Mesothelial cell of epicardium (in vitro differentiated cells): Measurements from ENCODE around the gene ADGRV1. TPM values are rescaled to one million over a fixed set of nuclear protein-coding genes. Genes with fewer than 3 reads are reported as not detected.

ENCODE experiments used
- DNase-seq, 2 experiments: peaks; one replicate each; pipeline ENCODE4 v3.0.0; 2021; ENCODE audit warnings: low spot score in 2 of 2; ENCODE audit not compliant: unreplicated experiment in 2 of 2
- H3K27ac Mint-ChIP-seq: 2 replicates; pipeline ENCODE4 v1.8.0; 2021; ENCODE audit warnings: mixed read lengths
- H3K27me3 Mint-ChIP-seq: 2 replicates; pipeline ENCODE4 v1.8.0; 2021; ENCODE audit warnings: low read depth, mixed read lengths
- H3K36me3 Mint-ChIP-seq: 2 replicates; pipeline ENCODE4 v1.8.0; 2021; ENCODE audit warnings: mixed read lengths
- H3K4me1 Mint-ChIP-seq: 2 replicates; pipeline ENCODE4 v1.8.0; 2021; ENCODE audit warnings: mixed read lengths
- H3K4me3 Mint-ChIP-seq: 2 replicates; pipeline ENCODE4 v1.8.0; 2021; ENCODE audit warnings: mild to moderate bottlenecking, moderate library complexity, mixed read lengths
- H3K9me3 Mint-ChIP-seq: 2 replicates; pipeline ENCODE4 v1.8.0; 2021; ENCODE audit warnings: mixed read lengths
- total RNA-seq: library from RNA; stranded (reverse); gene quantifications from 3 replicates; pipeline ENCODE4 v1.2.1, GENCODE V29; 2021
- TF ChIP-seq, protein P1 (sequence below): fragments of 200-600 bp; sonication (generic); IDR thresholded peaks from one replicate; pipeline ENCODE4 v1.5.0; 2021; ENCODE audit warnings: antibody characterized with exemption; ENCODE audit not compliant: unreplicated experiment

The ADGRV1 gene
- total RNA-seq, 1 donor from 2014 or later = 25.4 TPM

DNA sequence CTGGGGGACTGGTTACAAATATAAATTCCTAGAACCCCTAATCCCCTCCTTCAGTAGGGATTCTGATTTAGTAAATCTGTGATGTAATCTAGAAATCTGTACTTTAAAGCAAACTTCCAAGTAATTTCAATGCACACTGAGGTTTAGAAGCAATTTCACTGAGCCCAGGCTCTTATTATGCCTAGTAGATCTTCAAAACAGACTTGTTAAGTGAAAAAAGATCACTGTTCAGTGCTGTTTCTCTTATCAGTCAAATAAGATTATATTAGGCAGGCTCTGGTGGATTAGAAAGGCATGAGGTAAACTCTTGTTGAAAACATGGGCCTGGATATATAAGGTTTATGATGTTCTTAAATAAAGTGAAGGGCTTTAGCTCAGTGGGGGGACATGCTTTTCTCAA, 293.9 kb downstream of the ADGRV1 start:
- Mint-ChIP-seq H3K27ac (no peak overlapping the region), H3K4me3 (no peak overlapping the region), H3K27me3 (no peaks in the 10 kb centered on the region), H3K4me1 (peaks cover 3% of the 10 kb centered on the region), H3K9me3 (no peaks in the 10 kb centered on the region), H3K36me3 (no peaks in the 10 kb centered on the region)
- DNase-seq = no peak
- TF ChIP-seq, protein P1, sequence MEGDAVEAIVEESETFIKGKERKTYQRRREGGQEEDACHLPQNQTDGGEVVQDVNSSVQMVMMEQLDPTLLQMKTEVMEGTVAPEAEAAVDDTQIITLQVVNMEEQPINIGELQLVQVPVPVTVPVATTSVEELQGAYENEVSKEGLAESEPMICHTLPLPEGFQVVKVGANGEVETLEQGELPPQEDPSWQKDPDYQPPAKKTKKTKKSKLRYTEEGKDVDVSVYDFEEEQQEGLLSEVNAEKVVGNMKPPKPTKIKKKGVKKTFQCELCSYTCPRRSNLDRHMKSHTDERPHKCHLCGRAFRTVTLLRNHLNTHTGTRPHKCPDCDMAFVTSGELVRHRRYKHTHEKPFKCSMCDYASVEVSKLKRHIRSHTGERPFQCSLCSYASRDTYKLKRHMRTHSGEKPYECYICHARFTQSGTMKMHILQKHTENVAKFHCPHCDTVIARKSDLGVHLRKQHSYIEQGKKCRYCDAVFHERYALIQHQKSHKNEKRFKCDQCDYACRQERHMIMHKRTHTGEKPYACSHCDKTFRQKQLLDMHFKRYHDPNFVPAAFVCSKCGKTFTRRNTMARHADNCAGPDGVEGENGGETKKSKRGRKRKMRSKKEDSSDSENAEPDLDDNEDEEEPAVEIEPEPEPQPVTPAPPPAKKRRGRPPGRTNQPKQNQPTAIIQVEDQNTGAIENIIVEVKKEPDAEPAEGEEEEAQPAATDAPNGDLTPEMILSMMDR = no peak

DNA sequence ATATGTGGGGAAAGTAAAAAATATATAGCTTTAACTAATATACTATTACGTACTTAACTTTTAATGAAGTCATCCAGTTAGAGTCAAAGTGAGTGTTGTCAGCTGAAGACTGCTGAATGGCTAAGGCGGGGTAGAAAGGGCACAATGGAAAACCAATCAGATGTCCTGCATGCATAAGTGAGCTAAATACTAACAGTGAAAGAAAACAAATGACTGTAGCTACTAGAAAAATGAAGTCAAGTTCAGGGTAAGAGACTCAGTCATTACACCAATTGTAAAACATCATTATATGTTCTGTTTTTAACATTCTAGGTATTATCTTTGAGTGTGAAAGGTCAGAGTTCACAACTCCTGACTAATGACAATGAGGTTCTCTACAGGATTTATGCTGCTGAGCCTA, 295.2 kb downstream of the ADGRV1 start:
- Mint-ChIP-seq H3K9me3 (no peaks in the 10 kb centered on the region), H3K4me1 (peaks cover 3% of the 10 kb centered on the region), H3K36me3 (no peaks in the 10 kb centered on the region), H3K4me3 (no peak overlapping the region), H3K27me3 (no peaks in the 10 kb centered on the region), H3K27ac (no peak overlapping the region)
- TF ChIP-seq, protein P1 = no peak
- DNase-seq = no peak

DNA sequence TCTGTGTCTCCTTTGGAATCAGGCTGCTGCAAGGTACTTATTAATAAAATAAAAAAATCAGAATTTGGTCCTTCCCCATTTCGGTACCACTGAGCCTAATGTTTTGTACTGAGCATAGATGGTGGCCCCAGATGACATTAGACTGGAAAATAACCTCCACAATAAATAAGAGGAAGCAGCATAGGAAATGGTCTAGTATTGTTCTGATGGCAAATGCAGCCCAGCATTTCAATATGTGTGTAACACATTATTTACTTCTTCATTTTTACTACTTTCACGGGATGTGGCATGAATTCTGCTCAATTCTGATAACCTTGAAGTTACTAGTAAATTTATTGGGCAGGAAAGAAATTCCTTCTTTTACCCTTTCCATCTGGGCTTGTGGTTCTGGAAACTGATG, 295.6 kb downstream of the ADGRV1 start:
- no peak overlapping the region for H3K4me3 Mint-ChIP-seq
- no peak overlapping the region for H3K27ac Mint-ChIP-seq

DNA sequence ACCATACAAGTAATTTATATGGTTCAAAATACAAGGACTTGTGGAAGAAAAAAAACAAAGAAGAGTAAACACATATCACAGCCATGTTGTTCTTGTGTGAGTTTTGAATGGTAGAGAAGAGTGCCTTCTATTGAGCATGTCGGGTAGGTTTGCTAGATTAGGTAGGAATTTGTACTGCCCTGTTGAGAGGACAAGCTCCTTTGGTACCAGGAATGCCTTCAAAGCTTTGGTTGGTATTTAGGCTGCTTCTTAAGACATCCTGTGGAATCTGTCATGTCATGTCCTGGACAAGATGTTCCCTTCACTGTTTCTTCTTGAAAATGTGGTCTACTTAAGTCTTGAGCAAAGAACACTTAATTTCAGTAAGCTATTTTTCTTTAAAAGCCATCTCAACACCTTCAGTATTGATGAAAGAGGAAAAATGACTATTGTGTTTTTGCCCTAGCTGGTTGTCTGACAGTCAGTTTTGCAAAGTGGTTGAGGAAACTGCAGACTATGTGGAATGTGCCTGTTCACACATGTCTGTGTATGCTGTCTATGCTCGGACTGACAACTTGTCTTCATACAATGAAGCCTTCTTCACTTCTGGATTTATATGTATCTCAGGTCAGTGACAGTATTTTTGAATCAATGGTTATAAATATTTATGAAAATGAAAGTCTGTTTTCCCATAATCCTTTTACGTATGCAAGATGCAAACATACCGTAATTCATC, 296.9 kb downstream of the ADGRV1 start:
- TF ChIP-seq, protein P1 = no peak
- H3K36me3 Mint-ChIP-seq = no peaks in the 10 kb centered on the region
- no peaks in the 10 kb centered on the region for H3K9me3 Mint-ChIP-seq
- H3K4me1 Mint-ChIP-seq = peaks cover 3% of the 10 kb centered on the region
- no peaks in the 10 kb centered on the region for H3K27me3 Mint-ChIP-seq
- H3K27ac Mint-ChIP-seq = no peak overlapping the region
- DNase-seq = no peak
- no peak overlapping the region for H3K4me3 Mint-ChIP-seq

More for the DNA sequence above, 295.6 kb downstream of the ADGRV1 start:
- Mint-ChIP-seq H3K4me1 (peaks cover 3% of the 10 kb centered on the region), H3K36me3 (no peaks in the 10 kb centered on the region), H3K27me3 (no peaks in the 10 kb centered on the region), H3K9me3 (no peaks in the 10 kb centered on the region)
- DNase-seq = no peak
- TF ChIP-seq, protein P1 = no peak

DNA sequence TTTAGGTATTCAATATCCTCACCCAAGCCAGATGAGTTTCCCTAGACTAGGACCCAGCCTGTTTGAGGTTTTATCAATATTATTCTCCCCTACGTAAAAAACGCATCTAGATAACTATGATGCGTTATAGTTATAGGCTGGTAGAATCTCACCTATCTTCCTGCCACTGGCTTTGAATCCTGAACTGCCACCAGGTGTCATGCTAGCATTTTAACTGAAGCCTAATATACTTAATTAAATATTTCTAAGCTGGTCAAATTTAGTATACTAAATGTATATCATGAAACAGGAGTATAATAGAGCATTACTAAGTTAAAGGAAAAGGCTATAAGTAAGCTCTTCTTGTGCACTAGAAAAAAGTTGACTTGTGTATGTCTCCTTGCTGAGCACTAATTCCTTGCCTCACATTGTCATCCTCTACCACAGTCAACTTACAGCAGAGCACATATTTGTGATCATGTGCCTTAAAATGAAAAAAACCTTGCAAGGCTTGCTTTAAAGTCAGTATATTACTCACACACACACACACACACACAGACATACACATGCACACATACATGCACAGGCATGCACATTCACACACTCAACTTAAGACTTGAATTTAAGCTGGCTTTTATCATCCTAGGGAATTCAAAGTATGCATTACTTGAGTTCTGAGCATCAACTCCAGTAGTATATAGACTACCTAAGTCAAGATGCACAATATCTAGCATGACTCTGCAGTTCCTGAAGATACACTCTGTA, 303.4 kb downstream of the ADGRV1 start:
- no peaks in the 10 kb centered on the region for H3K36me3 Mint-ChIP-seq
- no peak overlapping the region for H3K4me3 Mint-ChIP-seq
- no peak for DNase-seq
- no peak overlapping the region for H3K27ac Mint-ChIP-seq
- no peaks in the 10 kb centered on the region for H3K27me3 Mint-ChIP-seq
- TF ChIP-seq, protein P1 = no peak
- H3K4me1 Mint-ChIP-seq = peaks cover 3% of the 10 kb centered on the region
- no peaks in the 10 kb centered on the region for H3K9me3 Mint-ChIP-seq
